HL-60 (cell line): ENCODE results near the gene MYMX.

ENCODE experiments used
- POLR2AphosphoS5 ChIP-seq: IDR thresholded peaks from 2 replicates; pipeline ENCODE4 v1.6.1; 2012; ENCODE audit warnings: low read depth
- SPI1 ChIP-seq: IDR thresholded peaks from 2 replicates; pipeline ENCODE4 v1.6.1; 2012; ENCODE audit warnings: low read depth, mild to moderate bottlenecking, borderline replicate concordance

DNA sequence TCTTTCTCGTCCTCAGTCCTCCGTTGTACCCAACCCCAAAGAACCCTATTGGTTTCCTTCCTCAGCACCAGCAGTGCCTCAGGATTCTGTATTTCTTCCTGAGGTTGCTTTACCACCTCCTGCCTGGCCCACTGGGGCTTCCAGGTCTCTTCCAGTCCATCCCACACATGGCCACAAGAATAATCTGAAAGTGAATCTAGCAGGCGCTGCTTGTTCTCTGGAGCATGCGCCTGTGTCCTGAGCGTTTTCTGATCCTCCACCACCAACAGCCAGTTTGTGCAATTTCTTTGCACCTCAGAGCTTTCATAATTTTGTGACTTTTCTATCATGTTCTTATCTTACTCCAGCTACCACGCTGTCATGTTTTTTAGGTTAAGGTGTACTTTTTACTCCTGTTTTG is 18.5 kb downstream of the MYMX start:
- no peak for TF ChIP-seq SPI1
- no peak for TF ChIP-seq POLR2AphosphoS5
